GM23338 (cell line): Measurements from ENCODE around the gene C12orf54. TPM values are rescaled to one million over a fixed set of nuclear protein-coding genes. Genes with fewer than 3 reads are reported as not detected.

Experiments used
- ATAC-seq: fragments of 200-7000 bp; cut with Tn5 transposase; 3 replicates; pipeline ENCODE4 v1.9.1; 2020
- DNase-seq: peaks from one replicate; pipeline ENCODE4 v3.0.0-alpha.2; 2015; ENCODE audit warnings: low spot score
- H2AFZ ChIP-seq: fragments of 200-600 bp; sonication (generic); 2 replicates; pipeline ENCODE4 v1.8.0; 2016; ENCODE audit warnings: antibody characterized with exemption, mild to moderate bottlenecking, moderate library complexity
- H3F3A ChIP-seq: fragments of 200-600 bp; sonication (generic); replicated peaks from 2 replicates; pipeline ENCODE4 v1.8.0; 2017; ENCODE audit warnings: antibody characterized with exemption, mixed run types, low read depth
- H3K27ac ChIP-seq: fragments of 200-600 bp; sonication (generic); 2 replicates; pipeline ENCODE4 v1.6.1; 2016; ENCODE audit warnings: low read depth
- H3K27me3 ChIP-seq: fragments of 200-600 bp; sonication (generic); 2 replicates; pipeline ENCODE4 v1.8.0; 2016; ENCODE audit warnings: mild to moderate bottlenecking, mixed run types, moderate library complexity; ENCODE audit not compliant: insufficient read depth
- H3K36me3 ChIP-seq: fragments of 200-600 bp; sonication (generic); 2 replicates; pipeline ENCODE4 v1.8.0; 2016; ENCODE audit warnings: mild to moderate bottlenecking; ENCODE audit not compliant: insufficient read depth
- H3K4me1 ChIP-seq: fragments of 200-600 bp; sonication (generic); 2 replicates; pipeline ENCODE4 v1.8.0; 2016; ENCODE audit warnings: mild to moderate bottlenecking, moderate library complexity; ENCODE audit not compliant: insufficient read depth
- H3K4me2 ChIP-seq: fragments of 200-600 bp; sonication (generic); 2 replicates; pipeline ENCODE4 v1.7.1; 2017; ENCODE audit warnings: mixed run types
- H3K4me3 ChIP-seq: fragments of 200-600 bp; sonication (generic); 2 replicates; pipeline ENCODE4 v1.6.1; 2016; ENCODE audit warnings: mixed run types
- H3K79me2 ChIP-seq: fragments of 200-600 bp; sonication (generic); replicated peaks from 2 replicates; pipeline ENCODE4 v1.8.0; 2017; ENCODE audit warnings: mild to moderate bottlenecking; ENCODE audit not compliant: insufficient read depth
- H3K9me2 ChIP-seq: fragments of 200-600 bp; sonication (generic); 2 replicates; pipeline ENCODE4 v1.8.0; 2017; ENCODE audit not compliant: insufficient read depth
- H4K20me1 ChIP-seq: fragments of 200-600 bp; sonication (generic); replicated peaks from 2 replicates; pipeline ENCODE4 v1.8.0; 2017; ENCODE audit warnings: mild to moderate bottlenecking; ENCODE audit not compliant: insufficient read depth
- H3K27ac Mint-ChIP-seq: 2 replicates; pipeline ENCODE4 v1.8.0; 2020; ENCODE audit warnings: inconsistent platforms, mild to moderate bottlenecking, moderate library complexity, mixed read lengths
- H3K27me3 Mint-ChIP-seq: 3 replicates; pipeline ENCODE4 v1.8.0; 2022; ENCODE audit warnings: low read depth, mild to moderate bottlenecking, moderate library complexity, mixed read lengths, inconsistent platforms; ENCODE audit not compliant: insufficient read depth, poor library complexity
- H3K36me3 Mint-ChIP-seq: 3 replicates; pipeline ENCODE4 v1.8.0; 2021; ENCODE audit warnings: low read depth, mild to moderate bottlenecking, inconsistent platforms, moderate library complexity, mixed read lengths
- H3K4me1 Mint-ChIP-seq: 3 replicates; pipeline ENCODE4 v1.8.0; 2020; ENCODE audit warnings: mild to moderate bottlenecking, inconsistent platforms, mixed read lengths
- H3K4me3 Mint-ChIP-seq: 3 replicates; pipeline ENCODE4 v1.8.0; 2021; ENCODE audit warnings: moderate library complexity, mild to moderate bottlenecking, inconsistent platforms, mixed read lengths
- H3K9me3 Mint-ChIP-seq: 3 replicates; pipeline ENCODE4 v1.8.0; 2020; ENCODE audit warnings: moderate library complexity, mild to moderate bottlenecking, inconsistent platforms, mixed read lengths
- CREB1 ChIP-seq: fragments of 250-450 bp; sonication (Bioruptor Pico); IDR thresholded peaks from 2 replicates; pipeline ENCODE4 v1.5.0; 2020; ENCODE audit warnings: low read depth, mild to moderate bottlenecking, moderate library complexity
- EZH2phosphoT487 ChIP-seq: fragments of 200-600 bp; sonication (generic); IDR thresholded peaks from one replicate; pipeline ENCODE4 v1.8.1; 2018; ENCODE audit warnings: antibody characterized with exemption; ENCODE audit not compliant: unreplicated experiment
- STAT1 ChIP-seq: IDR thresholded peaks from one replicate; pipeline ENCODE4 v1.6.1; 2016; ENCODE audit warnings: antibody characterized with exemption; ENCODE audit not compliant: unreplicated experiment
- ZNF331 ChIP-seq: fragments of 250-450 bp; sonication (Bioruptor Pico); IDR thresholded peaks from 2 replicates; pipeline ENCODE4 v1.5.0; 2020; ENCODE audit warnings: low read depth, mild to moderate bottlenecking, moderate library complexity
- ZNF462 ChIP-seq: fragments of 250-450 bp; sonication (Bioruptor Pico); IDR thresholded peaks from 2 replicates; pipeline ENCODE4 v1.5.0; 2020; ENCODE audit warnings: mild to moderate bottlenecking, moderate library complexity
- polyA plus RNA-seq: library from polyadenylated mRNA; unstranded; fragments of >200 nt; fragmentation: Nextera tagmentation; extraction: Ambion mirVana; gene quantifications from 2 replicates; pipeline ENCODE4 v1.2.1, GENCODE V29; 2016
- total RNA-seq: library from RNA; depleted of rRNA; stranded (reverse); fragments of >200 nt; shearing (Covaris generic); gene quantifications from 2 replicates; pipeline ENCODE4 v1.2.3, GENCODE V29; 2014
- TF ChIP-seq, protein P1 (sequence below): IDR thresholded peaks from one replicate; pipeline ENCODE4 v1.6.1; 2018; ENCODE audit warnings: antibody characterized with exemption; ENCODE audit not compliant: unreplicated experiment
- TF ChIP-seq, protein P2 (sequence below), 2 experiments: fragments of 200-600 bp in 1 of 2; sonication (generic) in 1 of 2; conservative IDR thresholded peaks; 2 replicates each; pipeline versions ENCODE4 v1.5.1 to v1.6.1; 2016 to 2017; ENCODE audit warnings: antibody characterized with exemption in 2 of 2, low read depth in 2 of 2, mild to moderate bottlenecking in 2 of 2, moderate library complexity in 1 of 2
- TF ChIP-seq, protein P3 (sequence below): IDR thresholded peaks from 2 replicates; pipeline ENCODE4 v1.6.1; 2016; ENCODE audit warnings: antibody characterized with exemption

Gene C12orf54
- total and polyA plus RNA-seq, 2 experiments from 2014 or later: not detected

GRCh38 chr12:48472259-48472658 lies 10.0 kb upstream of the C12orf54 start, which contains the start of gene ANP32D:
Gene ANP32D (plus strand): TSS chr12:48472559. CDS start chr12:48472665, 106 bp downstream.
- Mint-ChIP-seq H3K27ac (no peak within 1 kb of the TSS), H3K36me3 (peaks cover 46% of the 10 kb centered on the region), H3K27me3 (peaks cover 10% of the 10 kb centered on the region), H3K9me3 (peaks cover 74% of the 10 kb centered on the region), H3K4me1 (no peaks in the 10 kb centered on the region), H3K4me3 (no peak within 1 kb of the TSS)
- Histone ChIP-seq H3K4me2 (no peak within 1 kb of the TSS), H3K9me2 (no peaks in the 10 kb centered on the region), H3K27ac (no peak within 1 kb of the TSS), H3K4me3 (no peak within 1 kb of the TSS), H4K20me1 (no peaks in the 10 kb centered on the region), H3K4me1 (no peaks in the 10 kb centered on the region), H3F3A (no peaks in the 10 kb centered on the region), H3K27me3 (no peaks in the 10 kb centered on the region), H2AFZ (no peak within 1 kb of the TSS), H3K79me2 (no peaks in the 10 kb centered on the region), H3K36me3 (peaks cover 8% of the 10 kb centered on the region; the same call in 1 of the 2 replicates)
- DNase-seq (no peak), ATAC-seq (no peak)
- TF ChIP-seq CREB1 (CRISPR knock-in tag): no peak

DNA sequence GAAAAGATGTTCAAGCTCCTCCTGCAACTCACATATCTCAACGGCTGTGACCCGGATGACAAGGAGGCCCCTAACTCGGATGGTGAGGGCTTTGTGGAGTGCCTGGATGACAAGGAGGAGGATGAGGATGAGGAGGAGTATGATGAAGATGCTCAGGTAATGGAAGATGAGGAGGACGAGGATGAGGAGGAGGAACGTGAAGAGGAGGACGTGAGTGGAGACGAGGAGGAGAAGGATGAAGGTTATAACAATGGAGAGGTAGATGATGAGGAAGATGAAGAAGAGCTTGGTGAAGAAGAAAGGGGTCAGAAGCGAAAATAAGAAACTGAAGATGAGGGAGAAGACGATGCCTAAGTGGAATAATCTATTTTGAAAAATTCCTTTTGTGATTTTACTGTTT lies 9.2 kb upstream of the C12orf54 start:
- TF ChIP-seq STAT1: no peak
- TF ChIP-seq EZH2phosphoT487: no peak
- TF ChIP-seq CREB1 (CRISPR knock-in tag): no peak
- TF ChIP-seq ZNF462 (CRISPR knock-in tag): no peak
- TF ChIP-seq, protein P1, sequence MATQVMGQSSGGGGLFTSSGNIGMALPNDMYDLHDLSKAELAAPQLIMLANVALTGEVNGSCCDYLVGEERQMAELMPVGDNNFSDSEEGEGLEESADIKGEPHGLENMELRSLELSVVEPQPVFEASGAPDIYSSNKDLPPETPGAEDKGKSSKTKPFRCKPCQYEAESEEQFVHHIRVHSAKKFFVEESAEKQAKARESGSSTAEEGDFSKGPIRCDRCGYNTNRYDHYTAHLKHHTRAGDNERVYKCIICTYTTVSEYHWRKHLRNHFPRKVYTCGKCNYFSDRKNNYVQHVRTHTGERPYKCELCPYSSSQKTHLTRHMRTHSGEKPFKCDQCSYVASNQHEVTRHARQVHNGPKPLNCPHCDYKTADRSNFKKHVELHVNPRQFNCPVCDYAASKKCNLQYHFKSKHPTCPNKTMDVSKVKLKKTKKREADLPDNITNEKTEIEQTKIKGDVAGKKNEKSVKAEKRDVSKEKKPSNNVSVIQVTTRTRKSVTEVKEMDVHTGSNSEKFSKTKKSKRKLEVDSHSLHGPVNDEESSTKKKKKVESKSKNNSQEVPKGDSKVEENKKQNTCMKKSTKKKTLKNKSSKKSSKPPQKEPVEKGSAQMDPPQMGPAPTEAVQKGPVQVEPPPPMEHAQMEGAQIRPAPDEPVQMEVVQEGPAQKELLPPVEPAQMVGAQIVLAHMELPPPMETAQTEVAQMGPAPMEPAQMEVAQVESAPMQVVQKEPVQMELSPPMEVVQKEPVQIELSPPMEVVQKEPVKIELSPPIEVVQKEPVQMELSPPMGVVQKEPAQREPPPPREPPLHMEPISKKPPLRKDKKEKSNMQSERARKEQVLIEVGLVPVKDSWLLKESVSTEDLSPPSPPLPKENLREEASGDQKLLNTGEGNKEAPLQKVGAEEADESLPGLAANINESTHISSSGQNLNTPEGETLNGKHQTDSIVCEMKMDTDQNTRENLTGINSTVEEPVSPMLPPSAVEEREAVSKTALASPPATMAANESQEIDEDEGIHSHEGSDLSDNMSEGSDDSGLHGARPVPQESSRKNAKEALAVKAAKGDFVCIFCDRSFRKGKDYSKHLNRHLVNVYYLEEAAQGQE: no peak
- TF ChIP-seq, protein P2, sequence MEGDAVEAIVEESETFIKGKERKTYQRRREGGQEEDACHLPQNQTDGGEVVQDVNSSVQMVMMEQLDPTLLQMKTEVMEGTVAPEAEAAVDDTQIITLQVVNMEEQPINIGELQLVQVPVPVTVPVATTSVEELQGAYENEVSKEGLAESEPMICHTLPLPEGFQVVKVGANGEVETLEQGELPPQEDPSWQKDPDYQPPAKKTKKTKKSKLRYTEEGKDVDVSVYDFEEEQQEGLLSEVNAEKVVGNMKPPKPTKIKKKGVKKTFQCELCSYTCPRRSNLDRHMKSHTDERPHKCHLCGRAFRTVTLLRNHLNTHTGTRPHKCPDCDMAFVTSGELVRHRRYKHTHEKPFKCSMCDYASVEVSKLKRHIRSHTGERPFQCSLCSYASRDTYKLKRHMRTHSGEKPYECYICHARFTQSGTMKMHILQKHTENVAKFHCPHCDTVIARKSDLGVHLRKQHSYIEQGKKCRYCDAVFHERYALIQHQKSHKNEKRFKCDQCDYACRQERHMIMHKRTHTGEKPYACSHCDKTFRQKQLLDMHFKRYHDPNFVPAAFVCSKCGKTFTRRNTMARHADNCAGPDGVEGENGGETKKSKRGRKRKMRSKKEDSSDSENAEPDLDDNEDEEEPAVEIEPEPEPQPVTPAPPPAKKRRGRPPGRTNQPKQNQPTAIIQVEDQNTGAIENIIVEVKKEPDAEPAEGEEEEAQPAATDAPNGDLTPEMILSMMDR (conservative IDR thresholded peaks at IDR 0.05; ENCODE audit: low read depth in 2 of 2): no peak
- no peak for TF ChIP-seq ZNF331 (CRISPR knock-in tag)
- TF ChIP-seq, protein P3, sequence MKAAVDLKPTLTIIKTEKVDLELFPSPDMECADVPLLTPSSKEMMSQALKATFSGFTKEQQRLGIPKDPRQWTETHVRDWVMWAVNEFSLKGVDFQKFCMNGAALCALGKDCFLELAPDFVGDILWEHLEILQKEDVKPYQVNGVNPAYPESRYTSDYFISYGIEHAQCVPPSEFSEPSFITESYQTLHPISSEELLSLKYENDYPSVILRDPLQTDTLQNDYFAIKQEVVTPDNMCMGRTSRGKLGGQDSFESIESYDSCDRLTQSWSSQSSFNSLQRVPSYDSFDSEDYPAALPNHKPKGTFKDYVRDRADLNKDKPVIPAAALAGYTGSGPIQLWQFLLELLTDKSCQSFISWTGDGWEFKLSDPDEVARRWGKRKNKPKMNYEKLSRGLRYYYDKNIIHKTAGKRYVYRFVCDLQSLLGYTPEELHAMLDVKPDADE: no peak
- Mint-ChIP-seq H3K36me3 (peaks cover 43% of the 10 kb centered on the region), H3K9me3 (peaks cover 72% of the 10 kb centered on the region)

More for the DNA sequence above, 9.2 kb upstream of the C12orf54 start:
- no peak for DNase-seq
- H3K27me3 Mint-ChIP-seq: peaks cover 10% of the 10 kb centered on the region
- H3K27ac Mint-ChIP-seq: no peak overlapping the region
- ATAC-seq: no peak
- Histone ChIP-seq H3K27me3 (no peaks in the 10 kb centered on the region), H3K4me2 (no peak overlapping the region), H2AFZ (no peak overlapping the region), H3K27ac (no peak overlapping the region), H3K4me3 (no peak overlapping the region), H3K36me3 (peaks cover 8% of the 10 kb centered on the region; the same call in 1 of the 2 replicates), H3K79me2 (no peaks in the 10 kb centered on the region), H3K4me1 (no peaks in the 10 kb centered on the region), H4K20me1 (no peaks in the 10 kb centered on the region), H3K9me2 (no peaks in the 10 kb centered on the region), H3F3A (no peaks in the 10 kb centered on the region)
- H3K4me1 Mint-ChIP-seq: no peaks in the 10 kb centered on the region
- H3K4me3 Mint-ChIP-seq: no peak overlapping the region
